RWPE1 (cell line): ENCODE data around the gene CDK8.

Source experiments
- CTCF ChIA-PET: fragments of 350-600 bp; sonication (Branson Sonifier 250); formaldehyde crosslinking; extraction: SDS; loops from one replicate; lab custom pipeline; 2021; lab: Yijun Ruan, JAX
- POLR2A ChIA-PET: fragments of 400-600 bp; formaldehyde crosslinking; extraction: SDS; loops from one replicate; lab custom pipeline; 2020; ENCODE audit warnings: antibody characterized with exemption; ENCODE audit not compliant: low non-redundant PET; lab: Yijun Ruan, JAX
- DNase-seq: peaks from one replicate; pipeline ENCODE4 v3.0.0; 2012; ENCODE audit warnings: low spot score
- H3K27ac ChIP-seq: fragments of 450-650 bp; 2 replicates; pipeline ENCODE4 v1.5.1; 2017
- TF ChIP-seq, protein P1 (sequence below): fragments of 450-650 bp; conservative IDR thresholded peaks from 2 replicates; pipeline ENCODE4 v1.5.1; 2017; ENCODE audit warnings: low read depth, mild to moderate bottlenecking

The CDK8 gene

DNA sequence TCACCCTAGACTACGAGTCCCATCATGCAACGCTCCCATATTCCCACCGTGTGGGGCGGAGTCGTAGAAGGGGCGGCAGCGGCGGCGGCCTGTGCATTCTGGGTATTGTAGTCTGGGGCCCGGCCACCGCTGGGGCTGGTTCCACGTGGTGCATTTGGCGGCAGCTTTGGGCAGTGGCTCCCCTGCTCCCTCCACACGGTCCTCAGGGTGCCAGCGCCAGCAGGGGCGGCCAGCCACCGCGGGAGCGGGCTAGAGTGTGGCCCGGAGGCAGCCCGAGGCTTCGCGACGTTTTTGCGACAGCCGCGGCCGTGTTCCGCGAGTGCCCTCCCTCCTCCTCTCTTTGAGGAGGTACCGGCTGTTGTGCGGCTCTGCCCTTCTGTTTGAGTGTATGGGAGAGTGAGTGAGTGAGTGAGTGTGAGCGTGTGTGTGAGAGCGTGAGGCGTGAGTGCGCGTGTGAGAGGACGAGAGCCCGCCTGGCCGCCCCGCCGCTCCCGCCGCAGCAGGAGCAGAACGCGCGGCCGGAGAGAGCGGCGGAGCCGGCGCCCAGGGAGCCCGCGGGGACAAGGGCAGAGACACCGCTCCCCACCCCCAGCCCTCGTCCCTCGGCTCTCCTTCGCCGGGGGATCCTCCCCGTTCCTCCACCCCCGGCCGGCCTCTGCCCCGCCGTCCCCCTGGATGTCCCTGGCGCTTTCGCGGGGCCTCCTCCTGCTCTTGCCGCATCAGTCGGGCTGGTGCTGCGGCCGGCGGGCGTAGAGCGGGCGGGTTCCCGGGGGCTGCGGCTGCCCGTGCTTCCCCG is at the start of gene CDK8:
TSS of gene CDK8 (plus strand) at position 343 of the 796 bp plus-strand sequence. CDS start 513 bp downstream, outside the sequence.
- DNase-seq: peak; percentile 81
- POLR2A ChIA-PET: interaction anchor here (0.7 kb wide), 1 partner anchor 174 kb away, joined by 3 read pairs; no protein-coding TSS in a partner anchor
- TF ChIP-seq, protein P1, sequence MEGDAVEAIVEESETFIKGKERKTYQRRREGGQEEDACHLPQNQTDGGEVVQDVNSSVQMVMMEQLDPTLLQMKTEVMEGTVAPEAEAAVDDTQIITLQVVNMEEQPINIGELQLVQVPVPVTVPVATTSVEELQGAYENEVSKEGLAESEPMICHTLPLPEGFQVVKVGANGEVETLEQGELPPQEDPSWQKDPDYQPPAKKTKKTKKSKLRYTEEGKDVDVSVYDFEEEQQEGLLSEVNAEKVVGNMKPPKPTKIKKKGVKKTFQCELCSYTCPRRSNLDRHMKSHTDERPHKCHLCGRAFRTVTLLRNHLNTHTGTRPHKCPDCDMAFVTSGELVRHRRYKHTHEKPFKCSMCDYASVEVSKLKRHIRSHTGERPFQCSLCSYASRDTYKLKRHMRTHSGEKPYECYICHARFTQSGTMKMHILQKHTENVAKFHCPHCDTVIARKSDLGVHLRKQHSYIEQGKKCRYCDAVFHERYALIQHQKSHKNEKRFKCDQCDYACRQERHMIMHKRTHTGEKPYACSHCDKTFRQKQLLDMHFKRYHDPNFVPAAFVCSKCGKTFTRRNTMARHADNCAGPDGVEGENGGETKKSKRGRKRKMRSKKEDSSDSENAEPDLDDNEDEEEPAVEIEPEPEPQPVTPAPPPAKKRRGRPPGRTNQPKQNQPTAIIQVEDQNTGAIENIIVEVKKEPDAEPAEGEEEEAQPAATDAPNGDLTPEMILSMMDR: no peak
- CTCF ChIA-PET: interaction anchor here (0.6 kb wide), 2 partner anchors 143 to 631 kb away, joined by 4 to 5 read pairs; no protein-coding TSS in a partner anchor
- peak within 1 kb of the TSS; percentile 92 for H3K27ac ChIP-seq

DNA sequence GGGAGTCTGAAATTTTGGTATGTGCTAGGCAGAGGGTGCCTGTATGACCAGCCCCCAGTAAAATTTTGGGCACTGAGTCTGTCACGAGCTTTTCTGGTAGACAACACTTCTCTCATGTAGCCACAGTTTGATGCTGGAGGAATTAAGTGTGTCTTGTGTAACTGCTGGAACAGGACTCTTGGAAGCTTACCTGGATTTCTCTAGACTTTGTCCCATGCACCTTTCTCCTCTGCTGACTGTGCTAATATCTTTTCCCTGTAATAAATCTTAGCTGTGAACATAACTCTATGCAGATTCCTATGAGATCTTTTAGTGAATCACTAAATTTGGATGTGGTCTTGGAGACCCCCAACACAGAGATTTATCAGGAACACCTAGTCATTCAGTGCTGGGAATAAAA is 45.6 kb upstream of the CDK8 start:
- POLR2A ChIA-PET: no interaction called here
- CTCF ChIA-PET: no interaction called here

DNA sequence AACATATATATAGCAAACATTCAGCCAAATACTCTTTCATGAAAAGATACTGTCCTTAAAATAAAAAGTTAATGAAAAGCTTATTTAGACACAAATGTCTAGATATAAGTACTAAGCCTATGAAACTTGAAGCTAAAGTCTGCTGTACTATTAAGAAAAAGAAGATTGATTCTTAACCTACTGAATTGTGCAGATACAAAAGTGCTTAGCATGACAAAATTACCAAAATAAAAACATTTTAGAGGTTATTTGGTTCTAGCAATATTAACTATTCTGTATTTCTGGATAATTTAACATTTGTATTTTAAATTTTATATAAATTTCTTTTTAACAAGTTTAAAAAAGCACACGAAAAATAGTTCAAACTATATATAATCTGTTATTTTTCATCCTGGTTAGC is 40.6 kb upstream of the CDK8 start:
- ChIA-PET CTCF (interaction anchor here (0.6 kb wide), 1 partner anchor 504 kb away, joined by 3 read pairs; no protein-coding TSS in a partner anchor), POLR2A (no interaction called here)
- TF ChIP-seq, protein P1: no peak
- DNase-seq: no peak
- no peak overlapping the region for H3K27ac ChIP-seq

More for the DNA sequence above, 45.6 kb upstream of the CDK8 start:
- no peak for DNase-seq
- H3K27ac ChIP-seq: no peak overlapping the region
- TF ChIP-seq, protein P1: no peak

DNA sequence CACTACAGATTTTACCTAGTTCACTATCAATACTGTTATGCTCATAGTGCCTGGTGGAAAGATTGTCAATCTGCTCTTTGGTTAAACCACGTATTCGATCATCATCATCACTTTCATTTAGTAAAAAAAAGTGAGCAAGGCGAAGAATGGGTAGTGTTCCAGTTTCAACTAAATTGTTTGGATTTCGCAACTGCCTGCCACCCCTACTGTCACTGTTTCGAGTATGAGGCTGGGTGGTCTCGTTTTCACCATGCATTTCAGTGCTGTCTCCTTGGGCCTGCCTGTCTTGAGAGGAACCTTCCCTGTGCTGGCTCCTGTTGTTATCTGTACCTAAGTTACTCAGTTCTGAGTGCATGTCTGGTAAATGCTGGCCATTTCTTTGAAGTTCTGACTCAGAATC is 39.9 kb upstream of the CDK8 start:
- TF ChIP-seq, protein P1: no peak
- ChIA-PET CTCF (interaction anchor here (0.6 kb wide), 1 partner anchor 505 kb away, joined by 3 read pairs; no protein-coding TSS in a partner anchor), POLR2A (no interaction called here)
- DNase-seq: no peak
- no peak overlapping the region for H3K27ac ChIP-seq

DNA sequence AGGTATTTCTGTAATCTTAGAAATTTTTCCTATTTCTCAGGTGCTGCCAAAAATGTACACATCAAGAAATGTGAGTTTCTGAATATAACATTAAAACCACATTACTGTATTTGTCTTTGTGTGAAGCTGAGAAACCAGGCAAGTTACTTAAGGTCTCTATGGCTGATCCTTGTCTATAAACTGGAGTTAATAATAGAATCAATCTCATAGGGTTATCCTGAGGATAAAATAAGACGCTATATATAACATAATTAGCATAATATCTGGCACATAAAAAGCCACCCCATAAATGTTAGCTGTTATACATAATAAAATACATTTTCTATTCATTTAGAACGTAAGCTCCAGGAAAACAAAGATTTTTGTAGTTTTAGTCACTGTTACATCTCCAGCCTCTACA is 37.9 kb upstream of the CDK8 start:
- CTCF ChIA-PET: interaction anchor here (0.6 kb wide), 1 partner anchor 23 kb away, joined by 3 read pairs; no protein-coding TSS in a partner anchor

DNA sequence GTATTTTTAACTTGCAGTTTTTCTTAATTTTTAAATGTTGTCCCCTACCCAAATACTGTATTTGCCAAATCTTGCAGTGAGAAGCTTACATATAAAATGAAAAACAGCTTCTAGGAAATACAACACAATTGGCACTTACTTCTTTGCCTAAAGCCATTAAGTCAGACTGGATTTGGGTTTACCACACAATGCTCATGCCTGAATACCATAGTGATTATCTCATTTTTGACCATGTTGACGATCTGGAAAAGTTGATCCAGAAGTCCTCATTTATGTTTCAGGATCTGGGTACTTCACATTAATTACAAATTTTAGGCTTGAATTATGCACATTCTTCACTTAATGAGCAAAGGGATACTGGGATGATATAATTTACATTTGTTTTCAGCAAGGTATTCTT is 34.2 kb upstream of the CDK8 start:
- ChIA-PET POLR2A (no interaction called here), CTCF (no interaction called here)
- H3K27ac ChIP-seq: no peak overlapping the region
- TF ChIP-seq, protein P1: no peak
- no peak for DNase-seq

More for the DNA sequence above, 37.9 kb upstream of the CDK8 start:
- no peak for DNase-seq
- POLR2A ChIA-PET: no interaction called here
- H3K27ac ChIP-seq: no peak overlapping the region
- TF ChIP-seq, protein P1: no peak
